Measurements from ENCODE around the gene POU2AF1.

DNA sequence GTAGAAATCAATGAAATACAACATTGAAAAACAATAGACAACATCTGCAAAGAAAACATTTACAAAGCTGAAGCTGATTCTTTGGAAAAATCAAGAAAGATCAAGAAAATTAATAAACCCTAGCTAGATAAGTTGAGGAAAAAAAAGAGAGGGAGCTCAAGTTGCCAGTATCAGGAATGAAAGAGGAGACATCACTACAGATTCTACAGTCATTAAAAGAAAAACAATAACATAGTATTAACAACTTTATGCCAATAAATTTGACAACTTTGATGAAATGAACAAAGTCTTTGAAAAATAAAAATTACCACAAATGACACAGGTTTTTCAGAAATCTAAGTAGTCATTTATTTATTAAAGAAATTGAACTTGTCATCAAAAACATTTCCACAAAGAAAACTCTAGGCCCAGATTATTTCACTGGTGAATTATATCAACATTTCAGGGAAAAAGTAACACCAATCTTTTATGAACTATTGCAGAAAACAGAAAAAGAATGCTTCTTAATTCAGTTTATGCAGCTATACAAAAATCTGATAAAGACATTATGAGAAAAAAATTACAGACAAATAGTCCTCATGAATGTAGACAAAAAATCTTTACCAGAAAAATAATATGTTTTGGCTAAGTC, 39.2 kb downstream of the POU2AF1 start:
- TF ChIP-seq, protein P1, sequence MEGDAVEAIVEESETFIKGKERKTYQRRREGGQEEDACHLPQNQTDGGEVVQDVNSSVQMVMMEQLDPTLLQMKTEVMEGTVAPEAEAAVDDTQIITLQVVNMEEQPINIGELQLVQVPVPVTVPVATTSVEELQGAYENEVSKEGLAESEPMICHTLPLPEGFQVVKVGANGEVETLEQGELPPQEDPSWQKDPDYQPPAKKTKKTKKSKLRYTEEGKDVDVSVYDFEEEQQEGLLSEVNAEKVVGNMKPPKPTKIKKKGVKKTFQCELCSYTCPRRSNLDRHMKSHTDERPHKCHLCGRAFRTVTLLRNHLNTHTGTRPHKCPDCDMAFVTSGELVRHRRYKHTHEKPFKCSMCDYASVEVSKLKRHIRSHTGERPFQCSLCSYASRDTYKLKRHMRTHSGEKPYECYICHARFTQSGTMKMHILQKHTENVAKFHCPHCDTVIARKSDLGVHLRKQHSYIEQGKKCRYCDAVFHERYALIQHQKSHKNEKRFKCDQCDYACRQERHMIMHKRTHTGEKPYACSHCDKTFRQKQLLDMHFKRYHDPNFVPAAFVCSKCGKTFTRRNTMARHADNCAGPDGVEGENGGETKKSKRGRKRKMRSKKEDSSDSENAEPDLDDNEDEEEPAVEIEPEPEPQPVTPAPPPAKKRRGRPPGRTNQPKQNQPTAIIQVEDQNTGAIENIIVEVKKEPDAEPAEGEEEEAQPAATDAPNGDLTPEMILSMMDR (IDR thresholded peaks at IDR 0.05), result no peak
- TF ChIP-seq POLR2A (IDR thresholded peaks at IDR 0.05), result no peak
- TF ChIP-seq POLR2AphosphoS5 (IDR thresholded peaks at IDR 0.05), result no peak

Data from breast epithelium (tissue), 3 donors.